Karpas-422 (cell line): Measurements from ENCODE around the gene CNPY2. TPM values are rescaled to one million over a fixed set of nuclear protein-coding genes. Genes with fewer than 3 reads are reported as not detected.
"Not testable (repeated sequence)": the region's sequence is repeated elsewhere in the genome, so short reads cannot be mapped to it uniquely, and the experiment has no call there.

ENCODE experiments used
- DNase-seq: peaks from one replicate; pipeline ENCODE4 v3.0.0-alpha.2; 2015
- H2AFZ ChIP-seq: fragments of 200-600 bp; sonication (generic); 2 replicates; pipeline ENCODE4 v1.6.1; 2014; ENCODE audit warnings: antibody characterized with exemption, low read length, mixed read lengths
- H3K27ac ChIP-seq: fragments of 200-600 bp; sonication (generic); 2 replicates; pipeline ENCODE4 v1.5.1; 2014; ENCODE audit warnings: mild to moderate bottlenecking, low read length, moderate library complexity
- H3K27me3 ChIP-seq: fragments of 200-600 bp; sonication (generic); 2 replicates; pipeline ENCODE4 v1.6.1; 2014; ENCODE audit warnings: low read length, mixed read lengths
- H3K36me3 ChIP-seq: fragments of 200-600 bp; sonication (generic); 2 replicates; pipeline ENCODE4 v1.6.1; 2014; ENCODE audit warnings: low read length, mixed read lengths; ENCODE audit not compliant: insufficient read depth
- H3K4me1 ChIP-seq: fragments of 200-600 bp; sonication (generic); 2 replicates; pipeline ENCODE4 v1.6.1; 2014; ENCODE audit warnings: mild to moderate bottlenecking, low read length, mixed read lengths
- H3K4me2 ChIP-seq: fragments of 200-600 bp; sonication (generic); 2 replicates; pipeline ENCODE4 v1.6.1; 2014; ENCODE audit warnings: low read length, low read depth, mild to moderate bottlenecking; ENCODE audit not compliant: poor library complexity, severe bottlenecking
- H3K4me3 ChIP-seq: fragments of 200-600 bp; sonication (generic); 2 replicates; pipeline ENCODE4 v1.5.1; 2014; ENCODE audit warnings: mild to moderate bottlenecking, antibody characterized with exemption, low read length, mixed read lengths
- H3K79me2 ChIP-seq: fragments of 200-600 bp; sonication (generic); 2 replicates; pipeline ENCODE4 v1.6.1; 2014; ENCODE audit warnings: mild to moderate bottlenecking, low read length, mixed read lengths
- H3K9ac ChIP-seq: fragments of 200-600 bp; sonication (generic); 2 replicates; pipeline ENCODE4 v1.6.0; 2014; ENCODE audit warnings: low read length
- H3K9me2 ChIP-seq: fragments of 200-600 bp; sonication (generic), shearing (Covaris generic); replicated peaks from 2 replicates; pipeline ENCODE4 v1.6.0; 2014; ENCODE audit warnings: mild to moderate bottlenecking, low read length, moderate library complexity; ENCODE audit not compliant: insufficient read depth
- H3K9me3 ChIP-seq: fragments of 300-700, 200-600 bp; sonication (generic); 2 replicates; pipeline ENCODE4 v1.6.1; 2014; ENCODE audit warnings: low read length, mixed read lengths
- H4K20me1 ChIP-seq: fragments of 200-600 bp; sonication (generic); 2 replicates; pipeline ENCODE4 v1.6.1; 2014; ENCODE audit warnings: mild to moderate bottlenecking, antibody characterized with exemption, low read length, low read depth; ENCODE audit not compliant: insufficient read depth
- total RNA-seq: library from RNA; depleted of rRNA; stranded (reverse); fragments of >200 nt; shearing (Covaris generic); gene quantifications from 2 replicates; pipeline ENCODE4 v1.2.3, GENCODE V29; 2014; ENCODE audit warnings: low replicate concordance

CNPY2 gene
- total RNA-seq, 1 experiment from 2014 or later, result 85.1 TPM

DNA sequence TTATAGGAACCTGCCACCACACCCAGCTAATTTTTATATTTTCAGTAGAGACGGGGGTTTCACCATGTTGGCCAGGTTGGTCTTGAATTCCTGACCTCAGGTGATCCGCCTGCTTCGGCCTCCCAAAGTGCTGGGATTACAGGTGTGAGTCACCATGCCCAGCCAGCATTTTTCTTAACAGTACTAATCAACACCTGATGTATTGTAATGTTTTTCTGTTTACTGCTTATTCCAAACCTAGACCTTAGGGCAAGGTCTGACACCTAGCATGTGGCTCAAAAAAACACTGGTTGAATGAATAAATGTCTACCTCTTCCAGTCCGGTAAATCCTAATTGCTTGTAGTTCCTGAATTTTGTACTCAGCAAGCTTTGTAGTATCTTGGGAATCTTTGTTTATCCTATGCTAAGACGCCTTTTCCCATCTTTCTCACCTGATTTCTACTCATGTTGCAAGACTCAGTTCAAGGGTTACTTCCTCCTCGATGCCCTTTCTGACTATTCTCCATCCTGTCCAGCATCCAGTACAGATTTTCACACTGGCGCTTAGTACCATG, 15.2 kb upstream of the CNPY2 start:
- no peak for DNase-seq
- H3K4me2 ChIP-seq, result no peak overlapping the region

DNA sequence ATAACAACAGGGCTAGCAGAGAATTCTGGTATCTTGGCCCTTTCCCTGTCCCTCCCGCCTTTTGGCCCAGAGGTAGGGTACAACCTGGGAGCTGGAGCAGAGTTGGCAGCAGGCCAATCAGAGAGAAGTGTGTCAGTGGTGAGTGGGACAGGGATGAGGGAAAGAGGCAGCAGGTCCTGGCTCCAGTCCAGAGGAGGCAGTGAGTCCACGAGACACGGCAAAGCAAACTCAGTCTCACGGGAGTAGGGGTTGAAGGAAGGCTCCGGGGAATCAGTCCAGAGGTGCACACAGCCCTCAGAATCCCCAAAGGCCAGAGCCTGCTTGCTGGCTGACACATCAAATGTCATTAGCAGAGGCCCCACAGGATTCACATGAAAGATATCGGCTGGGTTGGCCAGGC, 10.7 kb upstream of the CNPY2 start:
- H4K20me1 ChIP-seq, result no peaks in the 10 kb centered on the region
- 0 out of 2 replicates have a peak, but pooled peaks cover 3% of the 10 kb centered on the region for H3K79me2 ChIP-seq
- H3K9me3 ChIP-seq, result no peaks in the 10 kb centered on the region
- no peak overlapping the region for H3K4me3 ChIP-seq
- H3K36me3 ChIP-seq, result peaks cover 18% of the 10 kb centered on the region
- no peak overlapping the region for H2AFZ ChIP-seq
- H3K27me3 ChIP-seq, result no peaks in the 10 kb centered on the region
- H3K4me1 ChIP-seq, result no peaks in the 10 kb centered on the region
- no peak overlapping the region for H3K27ac ChIP-seq
- no peak for DNase-seq
- H3K4me2 ChIP-seq, result no peak overlapping the region
- H3K9ac ChIP-seq, result no peak overlapping the region
- H3K9me2 ChIP-seq, result no peaks in the 10 kb centered on the region

More for the DNA sequence above, 15.2 kb upstream of the CNPY2 start:
- no peak overlapping the region for H2AFZ ChIP-seq
- H3K27me3 ChIP-seq, result no peaks in the 10 kb centered on the region
- H3K36me3 ChIP-seq, result no peaks in the 10 kb centered on the region; the same call in 1 of the 2 replicates
- H3K79me2 ChIP-seq, result peaks cover 22% of the 10 kb centered on the region
- H3K27ac ChIP-seq, result no peak overlapping the region
- no peak overlapping the region for H3K9ac ChIP-seq
- no peak overlapping the region for H3K4me3 ChIP-seq
- no peaks in the 10 kb centered on the region for H4K20me1 ChIP-seq
- peaks cover 17% of the 10 kb centered on the region for H3K4me1 ChIP-seq
- no peaks in the 10 kb centered on the region for H3K9me3 ChIP-seq
- H3K9me2 ChIP-seq, result no peaks in the 10 kb centered on the region

DNA sequence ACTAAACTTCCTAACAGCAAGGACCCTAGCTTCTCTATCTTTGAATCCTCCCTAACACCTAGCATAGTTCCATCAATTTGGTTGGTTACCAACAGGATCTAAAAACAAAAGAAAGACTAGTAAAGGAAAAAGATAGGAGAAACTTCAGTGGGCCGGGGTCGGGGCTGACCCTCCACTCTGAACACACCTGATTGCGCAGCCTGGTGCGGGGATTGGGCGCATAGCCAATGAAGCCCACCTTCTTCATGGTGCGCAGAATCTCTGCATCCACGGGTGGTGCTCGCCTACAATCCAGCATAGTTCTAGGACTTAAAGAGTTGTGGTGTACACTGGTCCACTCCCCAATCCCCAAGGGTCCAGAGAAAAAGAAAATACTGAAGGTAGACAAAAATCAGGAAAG, 10.3 kb upstream of the CNPY2 start:
- peaks cover 18% of the 10 kb centered on the region for H3K36me3 ChIP-seq
- no peaks in the 10 kb centered on the region for H3K9me2 ChIP-seq
- no peaks in the 10 kb centered on the region for H3K27me3 ChIP-seq
- no peaks in the 10 kb centered on the region for H4K20me1 ChIP-seq
- DNase-seq, result no peak
- no peaks in the 10 kb centered on the region for H3K9me3 ChIP-seq
- no peak overlapping the region for H3K4me2 ChIP-seq
- 0 out of 2 replicates have a peak, but pooled peaks cover 2% of the 10 kb centered on the region for H3K79me2 ChIP-seq
- no peak overlapping the region for H2AFZ ChIP-seq
- no peak overlapping the region for H3K4me3 ChIP-seq
- no peaks in the 10 kb centered on the region for H3K4me1 ChIP-seq
- no peak overlapping the region for H3K9ac ChIP-seq
- no peak overlapping the region for H3K27ac ChIP-seq

DNA sequence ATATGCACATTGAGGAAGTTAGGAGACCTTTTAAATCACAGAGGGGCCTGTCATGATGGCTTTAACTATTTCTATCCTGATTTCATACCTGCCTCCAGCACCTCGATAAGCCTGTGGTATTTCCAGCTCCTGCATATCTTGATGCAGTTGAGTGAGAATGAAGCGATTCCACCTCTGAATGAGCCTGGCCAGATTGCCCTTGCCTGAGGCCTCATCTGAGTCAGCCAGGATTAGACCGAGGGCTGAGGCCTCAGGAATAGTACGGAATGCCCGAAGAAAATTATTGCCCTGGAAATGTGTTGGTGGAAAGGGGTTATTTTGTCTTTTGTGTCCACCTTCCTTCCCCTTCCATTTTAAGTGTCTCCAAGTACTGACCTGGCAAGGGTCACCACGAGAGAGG, 8.4 kb upstream of the CNPY2 start:
- DNase-seq, result no peak
- Histone ChIP-seq H3K9ac (no peak overlapping the region), H3K4me1 (no peaks in the 10 kb centered on the region), H3K4me3 (no peak overlapping the region), H3K4me2 (no peak overlapping the region), H3K36me3 (peaks cover 24% of the 10 kb centered on the region), H3K27me3 (no peaks in the 10 kb centered on the region), H3K27ac (no peak overlapping the region), H3K9me3 (no peaks in the 10 kb centered on the region), H3K9me2 (no peaks in the 10 kb centered on the region), H4K20me1 (no peaks in the 10 kb centered on the region), H3K79me2 (no peaks in the 10 kb centered on the region), H2AFZ (no peak overlapping the region)

DNA sequence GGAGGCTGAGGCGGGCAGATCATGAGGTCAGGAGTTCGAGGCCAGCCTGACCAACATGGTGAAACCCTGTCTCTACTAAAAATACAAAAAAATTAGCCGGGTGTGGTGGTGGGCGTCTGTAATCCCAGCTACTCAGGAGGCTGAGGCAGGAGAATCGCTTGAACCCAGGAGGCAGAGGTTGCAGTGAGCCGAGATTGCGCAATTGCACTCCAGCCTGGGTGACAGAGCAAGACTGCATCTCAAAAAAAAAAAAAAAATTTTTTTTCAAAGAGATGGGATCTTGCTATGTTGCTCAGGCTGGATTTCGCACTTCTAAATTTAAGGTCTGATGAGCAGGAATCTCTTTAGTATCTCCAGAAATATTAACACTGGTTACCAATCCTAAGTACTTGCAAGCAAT, 5.8 kb upstream of the CNPY2 start:
- not testable (repeated sequence) for H3K27ac ChIP-seq, H3K4me3 ChIP-seq, H3K27me3 ChIP-seq, H4K20me1 ChIP-seq, H3K4me2 ChIP-seq, H3K9me3 ChIP-seq, H2AFZ ChIP-seq, H3K79me2 ChIP-seq, H3K4me1 ChIP-seq, H3K9ac ChIP-seq, DNase-seq, H3K9me2 ChIP-seq
- peaks cover 24% of the 10 kb centered on the region for H3K36me3 ChIP-seq

DNA sequence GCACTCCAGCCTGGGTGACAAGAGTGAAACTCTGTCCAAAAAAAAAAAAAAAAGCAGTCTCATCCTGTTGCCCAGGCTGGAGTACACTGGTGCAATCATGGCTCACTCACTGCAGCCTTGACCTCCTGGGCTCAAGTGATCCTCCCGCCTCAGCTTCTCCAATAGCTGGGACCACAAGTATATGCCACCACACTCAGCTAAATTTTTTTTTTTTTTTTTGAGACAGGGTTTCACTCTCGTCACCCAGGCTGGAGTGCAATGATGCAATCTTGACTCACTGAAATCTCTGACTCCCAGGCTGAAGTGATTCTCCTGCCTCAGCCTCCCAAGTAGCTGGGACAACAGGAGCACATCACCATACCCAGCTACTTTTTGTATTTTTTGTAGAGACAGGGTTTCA, 5.2 kb upstream of the CNPY2 start:
- no peak overlapping the region for H3K4me3 ChIP-seq
- H3K27ac ChIP-seq, result no peak overlapping the region
- H3K9me2 ChIP-seq, result no peaks in the 10 kb centered on the region
- no peak overlapping the region for H2AFZ ChIP-seq
- no peak overlapping the region for H3K9ac ChIP-seq
- H3K9me3 ChIP-seq, result no peaks in the 10 kb centered on the region
- H3K27me3 ChIP-seq, result no peaks in the 10 kb centered on the region
- no peak overlapping the region for H3K4me2 ChIP-seq
- H3K4me1 ChIP-seq, result peaks cover 11% of the 10 kb centered on the region
- H3K79me2 ChIP-seq, result no peaks in the 10 kb centered on the region
- H3K36me3 ChIP-seq, result peaks cover 24% of the 10 kb centered on the region
- DNase-seq, result no peak
- no peaks in the 10 kb centered on the region for H4K20me1 ChIP-seq

DNA sequence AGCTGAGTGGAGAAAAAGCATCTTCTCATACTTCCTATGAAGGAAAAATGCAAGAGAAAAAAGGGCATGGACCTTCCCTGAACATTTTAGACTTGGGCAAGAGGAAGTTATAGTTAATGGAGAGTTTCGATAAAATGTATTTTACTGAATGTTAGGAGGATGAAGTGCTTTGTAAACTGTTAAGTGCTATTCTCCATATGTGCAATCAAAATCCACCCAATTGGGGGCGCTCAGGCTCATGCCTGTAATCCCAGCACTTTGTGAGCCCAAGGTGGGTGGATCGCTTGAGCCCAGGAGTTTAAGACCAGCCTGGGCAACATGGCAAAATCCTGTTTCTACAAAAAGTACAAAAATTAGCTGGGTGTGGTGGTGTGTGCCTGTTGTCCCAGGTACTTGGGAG, 1.9 kb upstream of the CNPY2 start:
- DNase-seq, result no peak
- H3K36me3 ChIP-seq, result peaks cover 20% of the 10 kb centered on the region; the same call in 1 of the 2 replicates
- no peaks in the 10 kb centered on the region for H3K9me2 ChIP-seq
- no peak overlapping the region for H3K4me2 ChIP-seq
- H2AFZ ChIP-seq, result no peak overlapping the region
- peaks cover 21% of the 10 kb centered on the region for H3K4me1 ChIP-seq
- H3K4me3 ChIP-seq, result no peak overlapping the region
- H3K27me3 ChIP-seq, result no peaks in the 10 kb centered on the region
- H4K20me1 ChIP-seq, result no peaks in the 10 kb centered on the region
- peaks cover 18% of the 10 kb centered on the region for H3K79me2 ChIP-seq
- no peaks in the 10 kb centered on the region for H3K9me3 ChIP-seq
- no peak overlapping the region for H3K9ac ChIP-seq
- H3K27ac ChIP-seq, result no peak overlapping the region

DNA sequence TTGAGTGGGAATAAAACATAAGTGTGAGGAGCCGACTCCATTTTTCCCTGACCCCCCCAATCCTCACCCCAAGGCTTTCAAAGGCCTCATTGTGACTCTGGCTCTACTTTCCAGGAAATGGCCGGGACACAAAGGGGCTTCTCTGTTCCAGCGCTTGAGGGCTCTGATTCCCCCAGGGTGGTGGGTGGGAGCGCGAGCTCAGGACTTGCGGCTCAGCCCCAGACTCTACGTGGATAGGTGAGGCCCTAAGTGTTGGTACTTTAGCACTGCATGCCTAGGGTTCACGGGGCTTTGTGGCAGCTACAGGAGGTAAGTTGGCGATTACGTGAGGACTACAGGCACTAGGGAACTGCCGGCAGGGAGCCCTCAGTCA, 553 bp downstream of the CNPY2 start:
- DNase-seq, result peak; percentile 64
- peak overlapping the region; percentile 74; the same call in 1 of the 2 replicates for H2AFZ ChIP-seq
- H3K4me1 ChIP-seq, result peaks cover 21% of the 10 kb centered on the region
- peaks cover 18% of the 10 kb centered on the region for H3K79me2 ChIP-seq
- peak overlapping the region; percentile 99 for H3K4me3 ChIP-seq
- no peaks in the 10 kb centered on the region for H3K9me3 ChIP-seq
- no peaks in the 10 kb centered on the region for H3K27me3 ChIP-seq
- no peaks in the 10 kb centered on the region for H4K20me1 ChIP-seq
- H3K27ac ChIP-seq, result peak overlapping the region; percentile 62
- no peaks in the 10 kb centered on the region for H3K9me2 ChIP-seq
- peak overlapping the region; percentile 98 for H3K4me2 ChIP-seq
- peaks cover 21% of the 10 kb centered on the region; the same call in 1 of the 2 replicates for H3K36me3 ChIP-seq
- H3K9ac ChIP-seq, result peak overlapping the region; percentile 100
